Measurements from ENCODE around the gene CD248. TPM values are rescaled to one million over a fixed set of nuclear protein-coding genes. Genes with fewer than 3 reads are reported as not detected.
A peak's percentile ranks its signal among the peaks of the same experiment; 100 is the strongest.

The CD248 gene
- polyA plus RNA-seq, 2 of the 4 experiments (the other 2 are of a cell fraction), result 0.03 TPM; not detected in 1

- POLR2A ChIA-PET, result interaction anchor here (1.0 kb wide), 1 partner anchor 13 kb away, joined by 6 read pairs; no protein-coding TSS in a partner anchor
- CTCF ChIA-PET, result interaction anchor here (0.9 to 2.1 kb wide), 6 partner anchors 10 to 43 kb away, joined by 3 to 22 read pairs (median 4); partner anchors contain the start of gene RIN1
- DNase-seq (ENCODE audit: low read depth in 1 of 2, low spot score in 1 of 2) (no peak), ATAC-seq (no peak), FAIRE-seq (no peak)
- no peak for TF ChIP-seq ELK1 (IDR thresholded peaks at IDR 0.05; ENCODE audit: low read depth, low read length)
- TF ChIP-seq JUNB (IDR thresholded peaks at IDR 0.05), result no peak
- no peak for TF ChIP-seq PBX3 (IDR thresholded peaks at IDR 0.05)
- no peak for TF ChIP-seq SMC3 (IDR thresholded peaks at IDR 0.05)
- TF ChIP-seq ZSCAN20 (CRISPR knock-in tag; IDR thresholded peaks at IDR 0.05), result no peak
- TF ChIP-seq E2F6 (IDR thresholded peaks at IDR 0.05; ENCODE audit: borderline replicate concordance, low read depth), result no peak
- TF ChIP-seq CBX2 (IDR thresholded peaks at IDR 0.05; ENCODE audit: borderline replicate concordance, low read depth), result no peak
- TF ChIP-seq JUN (IDR thresholded peaks at IDR 0.05), result no peak
- TF ChIP-seq HOXA7 (CRISPR knock-in tag; IDR thresholded peaks at IDR 0.05), result no peak
- no peak for TF ChIP-seq RCOR1 (IDR thresholded peaks at IDR 0.05; ENCODE audit: low read depth, low read length)
- no peak for TF ChIP-seq PHF8 (IDR thresholded peaks at IDR 0.05; ENCODE audit: borderline replicate concordance, low read depth)
- no peak for TF ChIP-seq HOXB5 (CRISPR knock-in tag; IDR thresholded peaks at IDR 0.05)
- no peak for TF ChIP-seq CHD2 (IDR thresholded peaks at IDR 0.05; ENCODE audit: low read length, partially characterized antibody)
- TF ChIP-seq RFX5 (IDR thresholded peaks at IDR 0.05), result no peak
- TF ChIP-seq CEBPB (IDR thresholded peaks at IDR 0.05), result no peak
- TF ChIP-seq BHLHE40 (IDR thresholded peaks at IDR 0.05; ENCODE audit: low read depth, low read length), result no peak
- TF ChIP-seq HEYL (CRISPR knock-in tag; IDR thresholded peaks at IDR 0.05), result no peak
- no peak for TF ChIP-seq RARB (CRISPR knock-in tag; IDR thresholded peaks at IDR 0.05)
- WGBS (ENCODE audit: missing lambda C conversion rate), result 84% methylated on average over 8 of the region's 8 CpGs
- Histone ChIP-seq H3K27ac (peak overlapping the region in 1 of 2 experiments; percentile 88; a peak in 2 of 6 replicates), H3K4me1 (peaks cover 37% of the 10 kb centered on the region), H3K4me2 (no peak overlapping the region; the same call in 2 of the 3 replicates), H3K4me3 (no peak overlapping the region), H3K9me3 (no peaks in the 10 kb centered on the region)
Observed at GRCh38 chr11:66325263-66325671, 8.4 kb upstream of the CD248 start.

GRCh38 chr11:66324664-66325063 lies 7.8 kb upstream of the CD248 start:
- CTCF ChIA-PET, result interaction anchor here (0.9 to 2.1 kb wide), 5 partner anchors 11 to 42 kb away, joined by 3 to 22 read pairs (median 5); partner anchors contain the start of gene RIN1
- peak overlapping the region in 1 of 2 experiments; percentile 88; a peak in 2 of 6 replicates for H3K27ac ChIP-seq
- peaks cover 37% of the 10 kb centered on the region for H3K4me1 ChIP-seq
- no peak for ATAC-seq
- POLR2A ChIA-PET, result interaction anchor here (1.0 kb wide), 1 partner anchor 12 kb away, joined by 6 read pairs; no protein-coding TSS in a partner anchor
- no peaks in the 10 kb centered on the region for H3K9me3 ChIP-seq
- FAIRE-seq, result no peak
- DNase-seq (ENCODE audit: low read depth in 1 of 2, low spot score in 1 of 2), result no peak
- 40% methylated on average over 10 of the region's 10 CpGs for WGBS (ENCODE audit: missing lambda C conversion rate)
- no peak overlapping the region; the same call in 2 of the 3 replicates for H3K4me2 ChIP-seq
- TF ChIP-seq MAFK (IDR thresholded peaks at IDR 0.05; ENCODE audit: partially characterized antibody) (peak; percentile 50), KDM5A (IDR thresholded peaks at IDR 0.05) (no peak), HOXB5 (CRISPR knock-in tag; IDR thresholded peaks at IDR 0.05) (no peak), MAX (IDR thresholded peaks at IDR 0.05) (0 out of 2 replicates have a peak, but pooled peaks have one; percentile 17), ZSCAN20 (CRISPR knock-in tag; IDR thresholded peaks at IDR 0.05) (no peak)
- no peak overlapping the region for H3K4me3 ChIP-seq

- CTCF ChIA-PET, result interaction anchor here (1.7 to 2.1 kb wide), 2 partner anchors 13 to 41 kb away, joined by 6 to 22 read pairs; no protein-coding TSS in a partner anchor
- no peak for ATAC-seq
- Histone ChIP-seq H3K4me3 (no peak overlapping the region), H3K4me1 (peaks cover 38% of the 10 kb centered on the region), H3K9me3 (no peaks in the 10 kb centered on the region), H3K27ac (no peak overlapping the region), H3K4me2 (no peak overlapping the region)
- DNase-seq (ENCODE audit: low read depth in 1 of 2, low spot score in 1 of 2), result no peak
- 94% methylated on average over 1 of the region's 1 CpG for WGBS (ENCODE audit: missing lambda C conversion rate)
- POLR2A ChIA-PET, result no interaction called here
- no peak for FAIRE-seq
- TF ChIP-seq ZNF302 (CRISPR knock-in tag; IDR thresholded peaks at IDR 0.05), result no peak
- TF ChIP-seq ESRRA (IDR thresholded peaks at IDR 0.05; ENCODE audit: borderline replicate concordance, low read length), result no peak
- TF ChIP-seq HEYL (CRISPR knock-in tag; IDR thresholded peaks at IDR 0.05), result no peak
- TF ChIP-seq USF2 (IDR thresholded peaks at IDR 0.05), result no peak
- TF ChIP-seq RFX5 (IDR thresholded peaks at IDR 0.05), result no peak
- no peak for TF ChIP-seq SREBF2 (IDR thresholded peaks at IDR 0.05)
- TF ChIP-seq SMC3 (IDR thresholded peaks at IDR 0.05), result no peak
- no peak for TF ChIP-seq FOSB (CRISPR knock-in tag; IDR thresholded peaks at IDR 0.05)
- TF ChIP-seq TFCP2L1 (CRISPR knock-in tag; IDR thresholded peaks at IDR 0.05), result no peak
- TF ChIP-seq HOXB13 (CRISPR knock-in tag; IDR thresholded peaks at IDR 0.05; ENCODE audit: low read depth), result no peak
- no peak for TF ChIP-seq MYC (IDR thresholded peaks at IDR 0.05; ENCODE audit: borderline replicate concordance, low read length)
- TF ChIP-seq HDAC2 (IDR thresholded peaks at IDR 0.05), result no peak
- TF ChIP-seq HMGXB4 (CRISPR knock-in tag; IDR thresholded peaks at IDR 0.05; ENCODE audit: borderline replicate concordance), result no peak
Observed at GRCh38 chr11:66323684-66324083, 6.8 kb upstream of the CD248 start.
